ENCODE measurements around the gene GMDS.

Gene GMDS

DNA sequence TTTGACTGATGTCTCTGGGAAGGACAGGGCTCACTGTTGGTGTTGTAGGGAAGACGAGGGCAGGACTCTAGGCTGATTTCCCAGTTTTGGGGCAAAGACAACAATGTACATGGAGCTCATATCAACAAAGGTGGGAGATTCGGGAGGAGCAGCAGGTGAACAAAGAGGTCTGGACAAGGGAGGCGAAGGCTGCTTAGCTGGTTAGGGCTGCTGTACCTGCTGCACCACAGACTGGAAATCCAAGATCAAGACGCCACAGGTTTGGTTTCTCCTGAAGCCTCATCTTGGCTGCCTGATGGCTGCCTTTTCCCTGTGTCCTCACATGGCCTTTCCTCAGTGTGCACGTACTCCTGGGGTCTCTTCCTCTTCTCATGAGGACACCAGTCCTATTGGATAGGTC lies 348.5 kb downstream of the GMDS start:
- no peak for DNase-seq (ENCODE audit: low read depth in 2 of 2)

- DNase-seq (ENCODE audit: low read depth in 2 of 2): no peak
These were observed 349.7 kb downstream of the GMDS start for GRCh38 chr6:1895721-1896120.

GRCh38 chr6:1894954-1895353 lies 350.5 kb downstream of the GMDS start:
- no peak for DNase-seq (ENCODE audit: low read depth in 2 of 2)

DNA sequence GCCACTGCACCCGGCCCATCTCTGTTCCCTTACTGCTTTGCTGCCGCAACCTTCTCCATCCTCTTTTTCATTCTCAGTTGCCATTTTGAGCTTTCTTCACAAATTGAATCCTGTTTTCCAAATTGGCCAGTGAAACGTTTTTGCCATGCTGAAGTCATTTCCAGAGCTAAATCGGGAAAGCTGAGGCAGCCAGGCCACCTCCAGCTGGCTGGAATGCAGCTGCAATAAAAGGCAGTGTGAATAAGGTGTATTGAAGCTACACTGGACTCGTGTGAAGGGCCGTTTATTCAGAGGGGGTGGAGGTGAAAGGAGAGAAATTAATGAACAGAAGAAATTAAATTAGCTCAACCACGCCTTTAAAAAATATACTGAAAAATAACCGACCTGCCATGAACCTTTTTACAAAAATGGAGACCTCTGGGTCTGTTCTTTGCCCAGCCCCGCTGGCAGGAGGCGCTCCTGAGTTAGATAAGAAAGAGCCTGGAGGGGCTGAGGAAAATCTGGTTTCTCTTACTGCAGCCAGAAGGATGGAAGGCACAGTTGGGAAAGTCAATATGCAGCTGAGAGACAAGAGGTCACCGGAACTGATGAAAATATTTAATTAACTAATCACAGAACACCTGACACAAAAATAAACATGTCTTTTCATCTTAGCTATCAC lies 351.8 kb downstream of the GMDS start:
- no peak for DNase-seq (ENCODE audit: low read depth in 2 of 2)

- no peak for DNase-seq (ENCODE audit: low read depth in 2 of 2)
These were observed 352.7 kb downstream of the GMDS start for GRCh38 chr6:1892716-1893115.

GRCh38 chr6:1890987-1891386 lies 354.4 kb downstream of the GMDS start:
- no peak for DNase-seq (ENCODE audit: low read depth in 2 of 2)

DNA sequence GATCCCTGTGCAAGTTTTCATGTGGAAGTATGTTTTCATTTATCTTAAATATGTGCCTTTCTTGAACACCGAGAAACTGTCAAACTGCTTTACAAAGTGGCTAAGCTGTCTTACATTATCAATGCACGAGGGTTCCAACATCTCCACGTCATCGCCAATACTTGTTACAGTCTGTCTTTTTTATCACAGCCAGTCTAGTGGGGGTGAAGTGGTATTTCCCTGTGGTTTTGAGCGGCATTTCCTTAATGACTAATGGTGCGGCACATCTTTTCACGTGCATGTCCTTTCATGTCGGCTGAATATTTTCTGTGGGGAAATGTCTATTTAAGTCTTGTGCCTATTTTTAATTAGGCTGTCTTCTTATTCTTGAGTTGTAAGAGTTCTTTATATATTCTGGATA lies 355.3 kb downstream of the GMDS start:
- no peak for DNase-seq (ENCODE audit: low read depth in 2 of 2)

DNA sequence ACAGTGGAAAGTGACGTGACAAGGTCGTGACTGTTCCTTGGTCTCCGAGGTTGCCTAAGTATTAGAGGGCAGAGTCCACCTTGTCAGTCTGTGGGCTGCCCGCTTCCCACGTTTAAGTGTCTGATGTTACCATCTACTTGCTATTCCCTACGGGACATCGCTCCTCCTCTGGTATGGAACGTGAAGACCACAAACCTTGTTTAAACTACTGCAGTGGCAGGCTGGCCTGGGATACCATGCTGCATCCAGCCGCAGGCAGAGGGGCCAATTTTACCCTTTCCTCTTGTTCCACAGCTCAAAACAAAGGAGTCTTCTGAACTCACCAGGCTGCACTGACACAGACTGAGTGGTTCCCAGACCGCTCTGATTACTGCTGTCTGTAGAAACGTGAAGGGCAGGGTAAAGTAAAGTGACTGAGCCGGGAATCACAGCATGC lies 359.8 kb downstream of the GMDS start:
- no peak for DNase-seq (ENCODE audit: low read depth in 2 of 2)

GRCh38 chr6:1884313-1884712 lies 361.1 kb downstream of the GMDS start:
- DNase-seq (ENCODE audit: low read depth in 2 of 2): no peak

DNA sequence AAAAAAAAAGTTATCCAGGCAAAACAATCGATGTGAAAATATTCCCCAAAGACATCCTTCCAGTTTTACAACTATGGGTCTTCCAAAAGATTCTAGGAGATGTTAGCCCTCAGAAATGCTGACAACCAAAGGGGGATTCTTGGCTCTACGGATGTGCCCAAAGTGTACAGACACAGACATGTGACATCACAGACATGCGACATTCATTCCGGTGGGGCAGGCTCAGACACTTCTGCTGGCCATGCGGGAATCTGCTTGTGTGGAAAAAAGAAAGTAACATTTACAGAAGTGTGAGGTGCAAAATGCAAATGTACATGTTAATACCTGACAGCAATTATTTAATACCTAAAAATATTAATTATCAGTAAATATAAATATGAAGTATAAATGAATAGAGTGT lies 367.1 kb downstream of the GMDS start:
- no peak for DNase-seq (ENCODE audit: low read depth in 2 of 2)

GRCh38 chr6:1873781-1874180 lies 371.6 kb downstream of the GMDS start:
- no peak for DNase-seq (ENCODE audit: low read depth in 2 of 2)

GRCh38 chr6:1872649-1873131 lies 372.7 kb downstream of the GMDS start:
- DNase-seq (ENCODE audit: low read depth in 2 of 2): no peak

- DNase-seq (ENCODE audit: low read depth in 2 of 2): no peak
These were observed 373.6 kb downstream of the GMDS start for GRCh38 chr6:1871724-1872315.

- no peak for DNase-seq (ENCODE audit: low read depth in 2 of 2)
These were observed 374.5 kb downstream of the GMDS start for GRCh38 chr6:1870932-1871331.

- DNase-seq (ENCODE audit: low read depth in 2 of 2): no peak
These were observed 375.2 kb downstream of the GMDS start for GRCh38 chr6:1870251-1870650.

- DNase-seq (ENCODE audit: low read depth in 2 of 2): no peak
These were observed 375.6 kb downstream of the GMDS start for GRCh38 chr6:1869769-1870168.

GRCh38 chr6:1869308-1869707 lies 376.1 kb downstream of the GMDS start:
- no peak for DNase-seq (ENCODE audit: low read depth in 2 of 2)

DNA sequence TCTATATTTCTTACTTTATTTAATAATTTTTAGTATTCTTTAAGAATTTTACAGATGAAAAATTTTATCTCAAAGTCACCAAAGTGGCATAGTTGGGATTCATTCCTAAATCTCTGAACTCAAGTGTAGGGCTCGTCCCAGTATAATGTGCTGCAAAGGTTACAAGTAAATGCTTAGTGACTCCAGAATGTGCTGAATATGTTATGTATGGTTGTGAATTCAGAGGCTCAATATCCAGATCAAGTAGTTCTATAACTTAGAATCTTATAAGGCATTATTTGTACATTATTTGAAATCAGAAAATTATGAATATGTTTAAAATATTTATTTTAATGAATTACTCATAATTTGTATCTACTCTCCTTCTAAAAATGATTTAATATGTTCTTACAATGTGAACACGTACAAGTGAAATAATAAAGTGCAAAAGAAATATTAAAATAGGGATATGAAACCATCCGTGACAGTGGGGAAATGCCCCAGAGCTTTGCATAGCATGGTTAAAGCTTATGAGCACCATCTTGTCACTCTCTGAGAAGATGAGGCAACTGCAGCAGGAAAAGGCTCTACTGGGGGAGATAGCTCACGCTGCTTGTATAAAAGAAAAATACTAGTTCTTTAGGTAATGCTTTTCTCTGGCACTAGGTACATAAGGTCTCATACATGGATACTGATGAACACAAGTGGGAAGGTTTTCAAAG lies 376.7 kb downstream of the GMDS start:
- DNase-seq (ENCODE audit: low read depth in 2 of 2): no peak

DNA sequence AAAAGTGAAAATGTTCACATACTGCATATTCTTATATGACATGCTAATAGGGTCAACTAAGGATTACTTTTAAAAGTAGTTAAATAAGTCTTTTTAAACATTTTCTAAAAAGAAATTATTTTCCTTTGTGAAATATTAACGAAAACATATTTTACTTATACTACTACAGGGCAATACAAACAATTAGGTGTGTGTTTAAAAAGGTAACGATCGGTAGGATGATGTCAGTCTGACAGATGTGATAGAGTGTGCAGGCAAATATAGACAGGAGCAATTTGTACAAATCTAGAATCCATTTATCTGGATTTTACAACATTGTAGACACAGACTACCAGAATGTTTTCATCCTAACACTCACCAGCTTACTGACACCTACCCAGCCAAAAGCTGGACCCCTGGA lies 378.2 kb downstream of the GMDS start:
- no peak for DNase-seq (ENCODE audit: low read depth in 2 of 2)

- no peak for DNase-seq (ENCODE audit: low read depth in 2 of 2)
These were observed 379.8 kb downstream of the GMDS start for GRCh38 chr6:1865585-1865984.

DNA sequence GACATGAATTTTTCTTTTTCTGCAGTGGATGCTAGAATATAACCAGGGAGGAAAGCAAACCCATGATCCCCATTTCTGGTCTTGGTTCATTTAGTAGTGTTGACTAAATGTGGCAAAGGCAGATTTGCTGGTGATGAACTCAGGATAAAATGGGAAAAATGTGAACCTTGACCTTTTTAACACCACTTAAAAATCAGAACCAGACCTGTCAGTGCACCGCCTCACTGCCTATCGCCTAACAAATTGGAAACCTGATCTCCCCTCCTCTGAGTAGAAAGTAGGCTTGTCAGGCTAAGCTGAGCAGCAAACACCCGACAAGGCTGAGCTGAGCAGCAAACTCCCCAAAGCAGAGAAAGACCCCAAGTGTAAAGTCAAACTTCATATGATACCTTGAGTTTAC lies 380.9 kb downstream of the GMDS start:
- DNase-seq (ENCODE audit: low read depth in 2 of 2): no peak

- no peak for DNase-seq (ENCODE audit: low read depth in 2 of 2)
These were observed 383.0 kb downstream of the GMDS start for GRCh38 chr6:1862411-1862810.

- DNase-seq (ENCODE audit: low read depth in 2 of 2): no peak
These were observed 384.6 kb downstream of the GMDS start for GRCh38 chr6:1860756-1861348.

Data from stimulated activated CD4-positive, alpha-beta T cell treated with anti-CD3 and anti-CD28 coated beads, Interleukin-12 subunit alpha, Interleukin-12 subunit beta, amount 100 ng/mL, for 24 hours (primary cell).